HG02642 (cell line): Measurements from ENCODE around the gene STX16.

Experiments used
- ATAC-seq: cut with Tn5 transposase; IDR thresholded peaks from one replicate; pipeline ENCODE4 v1.9.1; 2021; ENCODE audit warnings: mild to moderate bottlenecking; ENCODE audit not compliant: unreplicated experiment, poor library complexity

The STX16 gene

GRCh38 chr20:58707770-58708169 lies 56.7 kb downstream of the STX16 start:
- no peak for ATAC-seq

- no peak for ATAC-seq
These were observed 57.3 kb downstream of the STX16 start for GRCh38 chr20:58708246-58708931.

GRCh38 chr20:58709013-58709702 lies 58.1 kb downstream of the STX16 start:
- no peak for ATAC-seq

- ATAC-seq = no peak
These were observed 58.6 kb downstream of the STX16 start for GRCh38 chr20:58709703-58710039.

- ATAC-seq = no peak
These were observed 59.6 kb downstream of the STX16 start for GRCh38 chr20:58710481-58711265.

- ATAC-seq = no peak
These were observed 60.4 kb downstream of the STX16 start for GRCh38 chr20:58711266-58712051.

GRCh38 chr20:58712151-58712791 lies 61.2 kb downstream of the STX16 start:
- ATAC-seq = no peak

- ATAC-seq = no peak
These were observed 62.0 kb downstream of the STX16 start for GRCh38 chr20:58712806-58713731.

GRCh38 chr20:58713801-58714339 lies 62.8 kb downstream of the STX16 start:
- ATAC-seq = no peak

GRCh38 chr20:58714340-58714922 lies 63.3 kb downstream of the STX16 start:
- no peak for ATAC-seq

GRCh38 chr20:58714923-58715351 lies 63.9 kb downstream of the STX16 start:
- ATAC-seq = no peak

GRCh38 chr20:58715391-58715800 lies 64.3 kb downstream of the STX16 start:
- no peak for ATAC-seq

- ATAC-seq = no peak
These were observed 64.9 kb downstream of the STX16 start for GRCh38 chr20:58715801-58716475.

GRCh38 chr20:58716476-58717277 lies 65.6 kb downstream of the STX16 start:
- ATAC-seq = no peak

- no peak for ATAC-seq
These were observed 66.4 kb downstream of the STX16 start for GRCh38 chr20:58717278-58718091.

- no peak for ATAC-seq
These were observed 67.1 kb downstream of the STX16 start for GRCh38 chr20:58718121-58718563.
